ENCODE data around the gene NAALADL1. TPM values are rescaled to one million over a fixed set of nuclear protein-coding genes. Genes with fewer than 3 reads are reported as not detected.
A peak's percentile ranks its signal among the peaks of the same experiment; 100 is the strongest.

The NAALADL1 gene
- total RNA-seq, 4 donors from 2014 or later = 2.7 to 8.3 (median 5.1) TPM

DNA sequence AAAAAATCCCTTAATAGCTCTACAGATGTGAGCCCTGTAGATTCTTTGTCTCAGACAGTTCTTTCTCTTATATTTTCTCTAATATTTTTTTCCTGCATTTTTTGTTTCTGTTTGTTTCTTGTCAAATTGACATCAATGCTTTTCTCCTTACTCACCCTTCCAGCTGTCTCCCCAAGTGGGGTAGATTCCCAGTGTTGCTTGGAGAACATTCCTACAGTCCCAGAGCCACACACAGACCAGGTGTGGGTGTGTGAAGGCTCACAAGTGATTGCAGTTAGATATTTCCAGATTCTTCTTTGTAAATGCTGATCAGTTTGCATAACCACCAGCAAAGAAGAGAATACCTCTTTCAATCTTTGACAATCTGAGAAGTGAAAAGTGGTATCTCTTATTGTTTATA is 45.1 kb upstream of the NAALADL1 start:
- TF ChIP-seq POLR2AphosphoS5 (IDR thresholded peaks at IDR 0.05) = no peak
- TF ChIP-seq, protein P1, sequence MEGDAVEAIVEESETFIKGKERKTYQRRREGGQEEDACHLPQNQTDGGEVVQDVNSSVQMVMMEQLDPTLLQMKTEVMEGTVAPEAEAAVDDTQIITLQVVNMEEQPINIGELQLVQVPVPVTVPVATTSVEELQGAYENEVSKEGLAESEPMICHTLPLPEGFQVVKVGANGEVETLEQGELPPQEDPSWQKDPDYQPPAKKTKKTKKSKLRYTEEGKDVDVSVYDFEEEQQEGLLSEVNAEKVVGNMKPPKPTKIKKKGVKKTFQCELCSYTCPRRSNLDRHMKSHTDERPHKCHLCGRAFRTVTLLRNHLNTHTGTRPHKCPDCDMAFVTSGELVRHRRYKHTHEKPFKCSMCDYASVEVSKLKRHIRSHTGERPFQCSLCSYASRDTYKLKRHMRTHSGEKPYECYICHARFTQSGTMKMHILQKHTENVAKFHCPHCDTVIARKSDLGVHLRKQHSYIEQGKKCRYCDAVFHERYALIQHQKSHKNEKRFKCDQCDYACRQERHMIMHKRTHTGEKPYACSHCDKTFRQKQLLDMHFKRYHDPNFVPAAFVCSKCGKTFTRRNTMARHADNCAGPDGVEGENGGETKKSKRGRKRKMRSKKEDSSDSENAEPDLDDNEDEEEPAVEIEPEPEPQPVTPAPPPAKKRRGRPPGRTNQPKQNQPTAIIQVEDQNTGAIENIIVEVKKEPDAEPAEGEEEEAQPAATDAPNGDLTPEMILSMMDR (IDR thresholded peaks at IDR 0.05) = no peak
- H3K4me1 ChIP-seq = peaks cover 38% of the 10 kb centered on the region
- peak overlapping the region; percentile 73 for H3K27ac ChIP-seq

DNA sequence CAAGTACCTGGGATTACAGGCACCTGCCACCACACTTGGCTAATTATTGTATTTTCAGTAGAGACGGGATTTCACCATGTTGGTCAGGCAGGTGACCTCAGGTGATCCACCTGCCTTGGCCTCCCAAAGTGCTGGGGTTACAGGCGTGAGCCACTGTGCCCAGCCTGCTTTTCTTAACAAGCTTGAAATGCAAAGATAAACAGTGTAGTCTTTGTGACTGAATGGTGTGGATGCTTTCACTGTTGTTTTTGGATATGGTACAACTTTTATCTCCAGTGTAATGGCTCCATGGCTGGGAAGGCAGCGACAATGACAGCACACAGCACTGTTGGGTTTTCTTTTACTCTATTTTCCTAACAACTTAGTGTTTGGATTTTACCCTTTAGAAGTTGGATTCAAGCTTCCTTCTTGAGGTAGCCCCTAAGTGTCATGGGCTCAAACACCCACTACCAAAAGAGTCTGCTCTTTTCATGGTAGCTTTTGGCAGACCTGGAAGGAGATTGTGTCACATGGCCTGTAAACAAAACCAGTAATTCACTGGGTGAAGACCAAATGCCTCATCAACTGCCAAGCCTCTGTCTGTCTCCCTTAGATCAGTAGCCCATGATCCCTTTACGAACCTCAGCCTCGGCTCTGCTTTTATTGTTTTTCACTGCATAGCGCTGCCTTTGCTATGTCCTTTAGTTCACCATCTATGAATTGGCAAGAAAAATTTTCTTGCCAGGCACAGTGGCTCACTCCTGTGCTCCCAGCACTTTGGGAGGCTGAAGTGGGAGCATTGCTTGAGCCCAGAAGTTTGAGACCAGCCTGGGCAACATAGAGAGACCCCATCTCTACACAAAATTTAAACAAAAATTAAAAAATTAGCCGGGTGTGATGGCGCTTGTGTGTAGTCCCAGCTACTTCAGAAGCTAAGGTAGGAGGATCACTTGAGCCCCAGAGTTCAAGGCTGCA is 44.1 kb upstream of the NAALADL1 start:
- TF ChIP-seq POLR2AphosphoS5 (IDR thresholded peaks at IDR 0.05) (no peak), EP300 (IDR thresholded peaks at IDR 0.05) (no peak), POLR2A (IDR thresholded peaks at IDR 0.05) (no peak)
- TF ChIP-seq, protein P1 (IDR thresholded peaks at IDR 0.05) = no peak
- Histone ChIP-seq H3K36me3 (peaks cover 1% of the 10 kb centered on the region), H3K4me3 (no peak overlapping the region), H3K4me1 (peaks cover 48% of the 10 kb centered on the region), H3K27ac (peak overlapping the region; percentile 73), H3K9me3 (no peaks in the 10 kb centered on the region), H3K27me3 (no peaks in the 10 kb centered on the region)
- no peak for DNase-seq (ENCODE audit: low spot score in 2 of 2)
- 77% methylated on average over 8 of the region's 8 CpGs for WGBS

More for the DNA sequence above, 45.1 kb upstream of the NAALADL1 start:
- DNase-seq (ENCODE audit: low spot score in 2 of 2) = no peak
- H3K27me3 ChIP-seq = no peaks in the 10 kb centered on the region
- H3K36me3 ChIP-seq = peaks cover 12% of the 10 kb centered on the region
- H3K9me3 ChIP-seq = no peaks in the 10 kb centered on the region
- no peak overlapping the region for H3K4me3 ChIP-seq

DNA sequence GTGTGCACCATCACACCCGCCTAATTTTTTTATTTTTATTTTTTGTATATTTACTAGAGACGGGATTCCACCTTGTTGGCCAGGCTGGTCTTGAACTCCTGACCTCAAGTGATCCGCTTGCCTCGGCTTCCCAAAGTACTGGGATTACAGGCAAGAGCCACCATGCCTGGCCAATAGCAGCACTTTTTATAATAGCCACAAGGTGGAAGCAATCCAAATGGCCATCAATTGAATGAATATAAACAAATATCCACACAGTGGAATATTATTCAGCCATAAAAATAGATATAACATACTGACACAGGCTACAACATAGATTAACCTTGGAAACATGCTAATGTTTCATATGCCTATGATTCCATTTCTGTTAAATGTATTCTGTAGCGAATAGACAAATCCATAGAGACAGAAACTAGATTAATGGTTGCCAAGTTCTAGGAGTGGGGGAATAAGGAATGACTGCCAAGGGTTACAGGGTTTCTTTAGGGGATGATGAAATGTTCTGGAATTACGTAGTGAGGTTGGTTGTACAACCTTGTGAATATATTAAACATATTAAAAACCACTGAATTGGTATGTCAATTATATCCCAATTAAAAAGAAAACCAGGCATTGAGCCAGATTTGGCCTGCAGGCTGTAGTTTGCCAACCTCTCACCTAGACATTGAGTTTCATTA is 42.5 kb upstream of the NAALADL1 start:
- 72% methylated on average over 6 of the region's 6 CpGs for WGBS
- Histone ChIP-seq H3K27ac (peak overlapping the region; percentile 73), H3K36me3 (no peaks in the 10 kb centered on the region), H3K4me1 (peaks cover 60% of the 10 kb centered on the region), H3K4me3 (no peak overlapping the region), H3K27me3 (no peaks in the 10 kb centered on the region), H3K9me3 (no peaks in the 10 kb centered on the region)
- TF ChIP-seq, protein P1 (IDR thresholded peaks at IDR 0.05) = no peak
- TF ChIP-seq POLR2A (IDR thresholded peaks at IDR 0.05) (no peak), EP300 (IDR thresholded peaks at IDR 0.05) (no peak), POLR2AphosphoS5 (IDR thresholded peaks at IDR 0.05) (no peak)
- DNase-seq (ENCODE audit: low spot score in 2 of 2) = no peak

DNA sequence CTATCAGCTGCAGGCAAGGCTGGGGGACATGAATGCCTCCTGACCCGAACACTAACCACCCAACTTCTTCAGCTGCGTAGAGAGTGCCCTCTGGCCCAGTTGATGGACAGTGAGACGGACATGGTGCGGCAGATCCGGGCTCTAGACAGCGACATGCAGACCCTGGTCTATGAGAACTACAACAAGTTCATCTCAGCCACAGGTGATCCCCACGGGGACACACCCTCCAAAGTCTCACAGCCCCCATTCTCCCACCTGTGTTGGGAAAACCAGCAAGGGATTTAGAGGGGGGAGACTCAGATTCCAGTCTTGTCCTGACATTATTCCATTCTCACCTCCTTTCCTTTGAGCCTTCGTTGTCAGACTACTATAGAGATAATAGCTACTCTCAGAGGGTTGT is 38.6 kb upstream of the NAALADL1 start:
- no peaks in the 10 kb centered on the region for H3K9me3 ChIP-seq

More for the DNA sequence above, 38.6 kb upstream of the NAALADL1 start:
- no peak for DNase-seq (ENCODE audit: low spot score in 2 of 2)
- Histone ChIP-seq H3K27me3 (no peaks in the 10 kb centered on the region), H3K27ac (peak overlapping the region; percentile 91), H3K4me3 (peak overlapping the region; percentile 95), H3K36me3 (no peaks in the 10 kb centered on the region), H3K4me1 (peaks cover 38% of the 10 kb centered on the region)
- 68% methylated on average over 2 of the region's 8 CpGs for WGBS
- TF ChIP-seq, protein P1 (IDR thresholded peaks at IDR 0.05) = no peak
- TF ChIP-seq POLR2A (IDR thresholded peaks at IDR 0.05) (no peak), EP300 (IDR thresholded peaks at IDR 0.05) (no peak), POLR2AphosphoS5 (IDR thresholded peaks at IDR 0.05) (no peak)

Measured in suprapubic skin (tissue), 4 donors.